ENCODE data around the gene GOPC. TPM values are rescaled to one million over a fixed set of nuclear protein-coding genes. Genes with fewer than 3 reads are reported as not detected.

GOPC gene
- total RNA-seq, 1 experiment from 2014 or later: 20.8 TPM

GRCh38 chr6:117550618-117551242 is 51.6 kb downstream of the GOPC start:
- intact Hi-C loops (cut with micrococcal nuclease; ENCODE audit: unreplicated experiment): no loop called here

GRCh38 chr6:117550078-117550600 is 52.2 kb downstream of the GOPC start:
- BruUV-seq (replicated peaks): no TSS peak
- ChIA-PET CTCF (no interaction called here), POLR2A (ENCODE audit: low non-redundant PET) (no interaction called here)
- Histone ChIP-seq H3K27ac (ENCODE audit: low read depth, low read length, poor library complexity, severe bottlenecking) (no peak overlapping the region), H3K36me3 (ENCODE audit: insufficient read depth, low read length, poor library complexity, severe bottlenecking) (no peaks in the 10 kb centered on the region), H3K9me3 (ENCODE audit: low read depth, low read length, poor library complexity, severe bottlenecking) (no peaks in the 10 kb centered on the region), H3K27me3 (replicated peaks; ENCODE audit: insufficient read depth, low read depth, low read length, poor library complexity) (no peaks in the 10 kb centered on the region), H3K4me3 (ENCODE audit: low read depth, low read length, poor library complexity, severe bottlenecking) (no peak overlapping the region), H3K4me1 (ENCODE audit: insufficient read depth, low read length, poor library complexity, severe bottlenecking) (no peaks in the 10 kb centered on the region)
- no peak for DNase-seq (ENCODE audit: low spot score)
- intact Hi-C loops (cut with micrococcal nuclease; ENCODE audit: unreplicated experiment): no loop called here
- no peak for TF ChIP-seq CTCF (conservative IDR thresholded peaks at IDR 0.05; ENCODE audit: low read depth, low read length)
- no peak for TF ChIP-seq EZH2 (IDR thresholded peaks at IDR 0.05; ENCODE audit: borderline replicate concordance, low read depth, low read length, poor library complexity, severe bottlenecking)

More at GRCh38 chr6:117550618-117551242, 51.6 kb downstream of the GOPC start:
- Histone ChIP-seq H3K9me3 (ENCODE audit: low read depth, low read length, poor library complexity, severe bottlenecking) (no peaks in the 10 kb centered on the region), H3K36me3 (ENCODE audit: insufficient read depth, low read length, poor library complexity, severe bottlenecking) (no peaks in the 10 kb centered on the region), H3K27ac (ENCODE audit: low read depth, low read length, poor library complexity, severe bottlenecking) (no peak overlapping the region), H3K27me3 (replicated peaks; ENCODE audit: insufficient read depth, low read depth, low read length, poor library complexity) (no peaks in the 10 kb centered on the region), H3K4me1 (ENCODE audit: insufficient read depth, low read length, poor library complexity, severe bottlenecking) (no peaks in the 10 kb centered on the region), H3K4me3 (ENCODE audit: low read depth, low read length, poor library complexity, severe bottlenecking) (no peak overlapping the region)
- no TSS peak for BruUV-seq (replicated peaks)
- DNase-seq (ENCODE audit: low spot score): no peak
- ChIA-PET CTCF (no interaction called here), POLR2A (ENCODE audit: low non-redundant PET) (interaction anchor here (0.5 to 0.6 kb wide), 2 partner anchors 10 to 67 kb away, joined by 4 to 10 read pairs; no protein-coding TSS in a partner anchor)
- TF ChIP-seq EZH2 (IDR thresholded peaks at IDR 0.05; ENCODE audit: borderline replicate concordance, low read depth, low read length, poor library complexity, severe bottlenecking): no peak
- TF ChIP-seq CTCF (conservative IDR thresholded peaks at IDR 0.05; ENCODE audit: low read depth, low read length): no peak

GRCh38 chr6:117549611-117550010 is 52.7 kb downstream of the GOPC start:
- no peaks in the 10 kb centered on the region for H3K27me3 ChIP-seq (replicated peaks; ENCODE audit: insufficient read depth, low read depth, low read length, poor library complexity)
- no peaks in the 10 kb centered on the region for H3K9me3 ChIP-seq (ENCODE audit: low read depth, low read length, poor library complexity, severe bottlenecking)
- ChIA-PET POLR2A (ENCODE audit: low non-redundant PET) (no interaction called here), CTCF (no interaction called here)
- H3K4me1 ChIP-seq (ENCODE audit: insufficient read depth, low read length, poor library complexity, severe bottlenecking): no peaks in the 10 kb centered on the region
- no peaks in the 10 kb centered on the region for H3K36me3 ChIP-seq (ENCODE audit: insufficient read depth, low read length, poor library complexity, severe bottlenecking)
- BruUV-seq (replicated peaks): no TSS peak
- TF ChIP-seq EZH2 (IDR thresholded peaks at IDR 0.05; ENCODE audit: borderline replicate concordance, low read depth, low read length, poor library complexity, severe bottlenecking): no peak
- no peak for TF ChIP-seq CTCF (conservative IDR thresholded peaks at IDR 0.05; ENCODE audit: low read depth, low read length)
- H3K4me3 ChIP-seq (ENCODE audit: low read depth, low read length, poor library complexity, severe bottlenecking): no peak overlapping the region
- intact Hi-C loops (cut with micrococcal nuclease; ENCODE audit: unreplicated experiment): no loop called here
- DNase-seq (ENCODE audit: low spot score): no peak
- H3K27ac ChIP-seq (ENCODE audit: low read depth, low read length, poor library complexity, severe bottlenecking): no peak overlapping the region

Measured in A673 (cell line).